RWPE2 (cell line): ENCODE results near the gene CADM2.
"Not testable (repeated sequence)": the region's sequence is repeated elsewhere in the genome, so short reads cannot be mapped to it uniquely, and the experiment has no call there.

Experiments
- ATAC-seq: fragments of 200-7000 bp; cut with Tn5 transposase; 3 replicates; pipeline ENCODE4 v1.9.1; 2021; ENCODE audit warnings: low read depth
- DNase-seq: peaks from one replicate; pipeline ENCODE4 v3.0.0-alpha.2; 2020; ENCODE audit warnings: low spot score
- H3K27ac ChIP-seq: fragments of 450-650 bp; 2 replicates; pipeline ENCODE4 v1.5.1; 2017; ENCODE audit warnings: mild to moderate bottlenecking; ENCODE audit not compliant: poor library complexity, severe bottlenecking
- H3K27me3 ChIP-seq: fragments of 250-450 bp; sonication (Bioruptor Pico); 2 replicates; pipeline ENCODE4 v1.5.1; 2021; ENCODE audit warnings: mild to moderate bottlenecking, moderate library complexity; ENCODE audit not compliant: insufficient read depth, poor library complexity, severe bottlenecking
- H3K36me3 ChIP-seq: fragments of 250-450 bp; sonication (Bioruptor Pico); 2 replicates; pipeline ENCODE4 v1.5.1; 2020; ENCODE audit warnings: low read depth, mild to moderate bottlenecking, moderate library complexity
- H3K4me1 ChIP-seq: fragments of 250-450 bp; sonication (Bioruptor Pico); 2 replicates; pipeline ENCODE4 v1.5.1; 2021; ENCODE audit warnings: mild to moderate bottlenecking, moderate library complexity; ENCODE audit not compliant: insufficient read depth, poor library complexity, severe bottlenecking
- H3K4me3 ChIP-seq: fragments of 250-450 bp; sonication (Bioruptor Pico); 2 replicates; pipeline ENCODE4 v1.5.1; 2021; ENCODE audit warnings: mild to moderate bottlenecking, moderate library complexity; ENCODE audit not compliant: severe bottlenecking
- H3K9me3 ChIP-seq: fragments of 250-450 bp; sonication (Bioruptor Pico); 2 replicates; pipeline ENCODE4 v1.5.1; 2021; ENCODE audit warnings: mild to moderate bottlenecking, moderate library complexity; ENCODE audit not compliant: severe bottlenecking
- CTCF ChIP-seq: fragments of 450-650 bp; IDR thresholded peaks from one replicate; pipeline ENCODE4 v1.5.1; 2017; ENCODE audit warnings: mild to moderate bottlenecking, moderate library complexity; ENCODE audit not compliant: poor library complexity, severe bottlenecking

The CADM2 gene

GRCh38 chr3:85977615-85978338 lies 1019.0 kb downstream of the CADM2 start:
- Histone ChIP-seq H3K36me3 (no peaks in the 10 kb centered on the region), H3K4me1 (no peaks in the 10 kb centered on the region), H3K27ac (no peak overlapping the region), H3K9me3 (no peaks in the 10 kb centered on the region), H3K4me3 (no peak overlapping the region), H3K27me3 (peaks cover 5% of the 10 kb centered on the region)
- ATAC-seq (no peak), DNase-seq (no peak)
- TF ChIP-seq CTCF, result no peak

GRCh38 chr3:85979034-85979433 lies 1020.2 kb downstream of the CADM2 start:
- TF ChIP-seq CTCF, result no peak
- ATAC-seq (no peak), DNase-seq (no peak)
- Histone ChIP-seq H3K9me3 (no peaks in the 10 kb centered on the region), H3K4me1 (no peaks in the 10 kb centered on the region), H3K27ac (no peak overlapping the region), H3K4me3 (no peak overlapping the region), H3K36me3 (no peaks in the 10 kb centered on the region), H3K27me3 (peaks cover 5% of the 10 kb centered on the region)

- not testable (repeated sequence) for H3K27me3 ChIP-seq, H3K4me1 ChIP-seq, ATAC-seq, H3K9me3 ChIP-seq, H3K36me3 ChIP-seq, DNase-seq, H3K27ac ChIP-seq, H3K4me3 ChIP-seq
Observed at GRCh38 chr3:85989581-85989980, 1030.8 kb downstream of the CADM2 start.

- no peaks in the 10 kb centered on the region for H3K9me3 ChIP-seq
- H3K27ac ChIP-seq, result no peak overlapping the region
- peak; percentile 71 for ATAC-seq
- H3K4me1 ChIP-seq, result no peaks in the 10 kb centered on the region
- DNase-seq, result no peak
- no peaks in the 10 kb centered on the region for H3K36me3 ChIP-seq
- TF ChIP-seq CTCF, result no peak
- no peaks in the 10 kb centered on the region for H3K27me3 ChIP-seq
- no peak overlapping the region for H3K4me3 ChIP-seq
Observed at GRCh38 chr3:86029590-86029989, 1070.8 kb downstream of the CADM2 start.

GRCh38 chr3:86037916-86038315 lies 1079.1 kb downstream of the CADM2 start:
- Histone ChIP-seq H3K4me3 (no peak overlapping the region), H3K27ac (no peak overlapping the region), H3K9me3 (no peaks in the 10 kb centered on the region), H3K4me1 (no peaks in the 10 kb centered on the region), H3K27me3 (no peaks in the 10 kb centered on the region), H3K36me3 (no peaks in the 10 kb centered on the region)
- no peak for TF ChIP-seq CTCF
- ATAC-seq, result no peak
- no peak for DNase-seq
